Esophagus muscularis mucosa (tissue), 4 donors: Measurements from ENCODE around the gene L2HGDH. TPM values are rescaled to one million over a fixed set of nuclear protein-coding genes. Genes with fewer than 3 reads are reported as not detected.

Experiments
- DNase-seq: peaks from one replicate; pipeline ENCODE4 v3.0.0-alpha.2; 2017; ENCODE audit errors: extremely low spot score
- H3K27ac ChIP-seq, 4 donors: fragments of 200-600 bp; sonication (generic); replicated peaks in 1 of 4; 1 replicate in 3 of 4; 2 replicates in 1 of 4; pipeline ENCODE4 v1.5.1; 2016 to 2019; ENCODE audit warnings: mild to moderate bottlenecking in 1 of 4
- H3K27me3 ChIP-seq, 4 donors: fragments of 200-600 bp; sonication (generic); one replicate each; pipeline versions ENCODE4 v1.5.1 to v1.6.0; 2016 to 2019
- H3K36me3 ChIP-seq, 4 donors: fragments of 200-600 bp; sonication (generic); one replicate each; pipeline ENCODE4 v1.5.1; 2016 to 2019
- H3K4me1 ChIP-seq, 4 donors: fragments of 200-600 bp; sonication (generic); one replicate each; pipeline ENCODE4 v1.5.1; 2016 to 2019
- H3K4me3 ChIP-seq, 4 donors: fragments of 200-600 bp; sonication (generic); 1 replicate in 2 of 4; 2 replicates in 2 of 4; pipeline ENCODE4 v1.5.1; 2016 to 2019; ENCODE audit warnings: mild to moderate bottlenecking in 4 of 4, moderate library complexity in 1 of 4
- H3K9me3 ChIP-seq, 4 donors: fragments of 200-600 bp; sonication (generic); 1 replicate in 3 of 4; 2 replicates in 1 of 4; pipeline ENCODE4 v1.5.1; 2016 to 2019
- CTCF ChIP-seq, 3 experiments: fragments of 200-600 bp in 2 of 3; fragments of 450-650 bp in 1 of 3; sonication (generic) in 2 of 3; IDR thresholded peaks; one replicate each; pipeline ENCODE4 v1.5.1; 2017 to 2019; ENCODE audit warnings: antibody characterized with exemption in 3 of 3, mild to moderate bottlenecking in 2 of 3, moderate library complexity in 1 of 3
- EP300 ChIP-seq: sonication (generic); formaldehyde crosslinking; IDR thresholded peaks from one replicate; pipeline ENCODE4 v1.6.1; 2017; ENCODE audit warnings: antibody characterized with exemption
- POLR2A ChIP-seq: fragments of 450-650 bp; IDR thresholded peaks from one replicate; pipeline ENCODE4 v1.6.1; 2017; ENCODE audit warnings: antibody characterized with exemption, moderate library complexity, mild to moderate bottlenecking, low read depth
- POLR2AphosphoS5 ChIP-seq, 2 donors: sonication (generic); formaldehyde crosslinking; IDR thresholded peaks; one replicate each; pipeline ENCODE4 v1.6.1; 2017; ENCODE audit warnings: antibody characterized with exemption in 2 of 2
- WGBS: methylation state at CpG from one replicate; pipeline ENCODE4 v1.1.5; 2018; 5-methylcytosine and 5-hydroxymethylcytosine counted together
- intact Hi-C: fragments of 100-400 bp; cut with DNase I; formaldehyde crosslinking; loops from one replicate; pipeline ENCODE4 v1.15.1; 2023
- total RNA-seq, 4 donors: library from RNA; depleted of rRNA; stranded (reverse); fragments of >200 nt; gene quantifications; one replicate each; pipeline versions ENCODE4 v1.1.0 to v1.2.1, GENCODE V29; 2016

The L2HGDH gene
- total RNA-seq, 4 donors from 2014 or later = 4.0 to 12.2 (median 7.7) TPM

DNA sequence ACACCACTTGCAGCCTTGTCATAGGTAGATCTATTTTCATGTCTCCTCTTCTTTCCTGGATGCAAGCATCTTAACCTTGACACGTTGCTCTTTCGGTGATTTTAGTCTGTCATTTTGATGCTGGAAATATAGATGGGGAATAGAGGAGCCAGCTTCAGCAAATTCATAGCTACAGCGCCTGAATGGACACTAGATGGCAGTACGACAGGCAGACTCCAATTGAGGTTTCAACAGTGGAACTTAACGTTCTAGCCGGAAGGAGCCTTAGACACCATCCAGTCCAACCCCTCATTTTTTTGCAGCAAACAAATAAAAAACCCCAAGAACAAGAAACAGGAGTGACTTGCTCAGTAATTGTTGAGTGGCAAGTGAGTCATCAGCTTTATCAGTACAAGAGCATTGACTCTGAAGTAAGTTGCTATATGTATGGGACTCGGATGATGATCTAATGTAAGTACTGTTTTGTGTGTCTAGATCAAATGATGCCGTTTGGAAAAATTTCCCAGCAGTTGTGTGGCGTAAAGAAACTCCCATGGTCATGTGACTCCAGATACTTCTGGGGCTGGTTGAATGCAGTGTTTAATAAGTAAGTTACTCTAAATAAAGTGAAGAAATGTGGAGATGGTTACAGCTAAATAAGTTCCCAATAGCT lies 9.1 kb upstream of the L2HGDH start:
- H3K27ac ChIP-seq = peak overlapping the region; percentile 71 to 81 (median 74)
- H3K36me3 ChIP-seq = peaks cover 4 to 29% (median 18%) of the 10 kb centered on the region in 4 donors
- DNase-seq = no peak
- H3K4me3 ChIP-seq = peak overlapping the region; percentile 16 to 47 (median 40)
- H3K27me3 ChIP-seq = no peaks in the 10 kb centered on the region
- under 1% methylated on average over 9 of the region's 9 CpGs for WGBS
- intact Hi-C loops = no loop called here
- no peak for TF ChIP-seq POLR2A
- TF ChIP-seq POLR2AphosphoS5 (IDR thresholded peaks at IDR 0.05) = peak; percentile 42 to 59
- peak; percentile 77 to 87 (median 84) for TF ChIP-seq CTCF (IDR thresholded peaks at IDR 0.05)
- TF ChIP-seq EP300 = no peak
- H3K9me3 ChIP-seq = no peaks in the 10 kb centered on the region
- peaks cover 8 to 21% (median 17%) of the 10 kb centered on the region in 4 donors for H3K4me1 ChIP-seq

DNA sequence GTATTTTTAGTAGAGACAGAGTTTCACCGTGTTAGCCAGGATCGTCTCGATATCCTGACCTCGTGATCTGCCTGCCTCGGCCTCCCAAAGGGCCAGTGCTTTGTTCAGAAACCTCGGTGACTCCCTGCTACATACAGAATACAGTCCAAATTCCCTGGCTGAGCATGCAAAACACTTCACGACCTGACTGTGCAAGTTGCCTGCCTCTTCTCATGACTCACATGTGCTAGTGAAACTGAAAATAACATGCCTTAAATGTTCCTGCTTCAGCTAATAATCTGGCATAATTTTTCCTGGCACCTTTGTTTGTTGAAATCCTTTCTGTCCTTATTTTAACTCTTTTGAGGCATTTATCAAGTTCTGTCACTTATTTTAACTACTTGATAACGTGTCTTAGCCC lies 8.3 kb upstream of the L2HGDH start:
- peak overlapping the region in 3 of 4 donors; percentile 71 to 81 (median 73) for H3K27ac ChIP-seq
- peaks cover 4 to 20% (median 14%) of the 10 kb centered on the region in 4 donors for H3K36me3 ChIP-seq
- TF ChIP-seq POLR2AphosphoS5 (IDR thresholded peaks at IDR 0.05) = peak in 1 of 2 donors; percentile 13
- no peak for TF ChIP-seq CTCF (IDR thresholded peaks at IDR 0.05)
- 65% methylated on average over 8 of the region's 8 CpGs for WGBS
- H3K4me3 ChIP-seq = no peak overlapping the region
- peaks cover 8 to 21% (median 17%) of the 10 kb centered on the region in 4 donors for H3K4me1 ChIP-seq
- no peaks in the 10 kb centered on the region for H3K27me3 ChIP-seq
- no peaks in the 10 kb centered on the region for H3K9me3 ChIP-seq
- intact Hi-C loops = no loop called here
- DNase-seq = no peak

GRCh38 chr14:50319721-50320120 lies 7.7 kb upstream of the L2HGDH start:
- WGBS = 84% methylated on average over 2 of the region's 2 CpGs
- no peaks in the 10 kb centered on the region for H3K9me3 ChIP-seq
- no peak for TF ChIP-seq POLR2A
- TF ChIP-seq CTCF (IDR thresholded peaks at IDR 0.05) = no peak
- TF ChIP-seq EP300 = no peak
- no peak for TF ChIP-seq POLR2AphosphoS5 (IDR thresholded peaks at IDR 0.05)
- intact Hi-C loops = loop anchor here (10.0 kb wide), 1 partner anchor 345 kb away; the partner anchor contains the start of gene SAV1
- H3K4me3 ChIP-seq = no peak overlapping the region
- peak overlapping the region in 1 of 4 donors; percentile 73 for H3K27ac ChIP-seq
- no peaks in the 10 kb centered on the region for H3K27me3 ChIP-seq
- peaks cover 8 to 21% (median 17%) of the 10 kb centered on the region in 4 donors for H3K4me1 ChIP-seq
- H3K36me3 ChIP-seq = peaks cover 3 to 19% (median 8%) of the 10 kb centered on the region in 4 donors
- DNase-seq = no peak

DNA sequence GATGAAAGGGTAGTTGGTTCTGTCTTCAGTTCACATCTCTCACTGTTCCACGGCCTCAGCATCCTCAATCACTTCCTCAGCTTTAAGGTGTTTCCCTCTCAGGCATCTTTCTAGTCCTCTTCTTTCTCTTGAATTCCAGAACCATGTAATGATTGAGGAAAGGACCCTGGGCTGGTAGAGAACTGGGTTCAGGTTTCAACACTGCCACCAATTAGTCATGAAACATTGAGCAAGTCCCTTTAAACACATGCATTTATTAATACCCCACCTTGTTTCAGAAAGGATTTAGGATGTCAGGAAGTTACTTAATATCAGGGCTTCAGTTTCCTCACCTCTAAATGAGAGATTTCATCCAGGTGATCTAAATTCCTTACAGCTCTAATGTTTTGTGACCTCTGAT lies 7.3 kb upstream of the L2HGDH start:
- H3K4me3 ChIP-seq = no peak overlapping the region
- H3K36me3 ChIP-seq = peaks cover 0 to 19% (median 5%) of the 10 kb centered on the region in 4 donors
- H3K4me1 ChIP-seq = peaks cover 8 to 21% (median 17%) of the 10 kb centered on the region in 4 donors
- WGBS = 59% methylated on average over 1 of the region's 1 CpG
- TF ChIP-seq EP300 = no peak
- TF ChIP-seq POLR2AphosphoS5 (IDR thresholded peaks at IDR 0.05) = no peak
- TF ChIP-seq POLR2A = no peak
- no peak for TF ChIP-seq CTCF (IDR thresholded peaks at IDR 0.05)
- H3K27ac ChIP-seq = no peak overlapping the region
- no peak for DNase-seq
- intact Hi-C loops = loop anchor here (10.0 kb wide), 1 partner anchor 346 kb away; the partner anchor contains the start of gene SAV1
- no peaks in the 10 kb centered on the region for H3K9me3 ChIP-seq
- no peaks in the 10 kb centered on the region for H3K27me3 ChIP-seq
